Measurements from ENCODE around the gene NKAIN1. TPM values are rescaled to one million over a fixed set of nuclear protein-coding genes. Genes with fewer than 3 reads are reported as not detected.

Gene NKAIN1
- total RNA-seq, 1 experiment from 2014 or later: 0.18 TPM

DNA sequence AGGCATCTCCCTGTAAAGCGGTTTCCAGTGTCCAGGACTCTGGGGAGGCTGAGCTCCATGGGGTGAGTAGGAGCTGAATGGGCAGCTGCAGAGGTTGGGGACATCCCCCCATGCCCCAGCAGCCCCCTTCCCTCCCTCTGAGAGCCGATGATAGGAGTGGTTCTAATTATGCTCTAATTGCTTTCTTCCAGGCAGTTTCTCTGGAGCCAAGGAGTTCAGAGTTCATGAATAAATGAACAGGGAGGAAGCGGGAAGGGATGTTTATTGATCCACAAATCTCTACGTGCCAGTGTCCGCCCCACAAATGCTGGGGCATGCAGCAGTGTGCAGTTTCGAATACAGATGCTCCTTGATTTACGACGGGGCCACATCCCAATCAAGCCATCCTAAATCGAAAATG lies 15.6 kb downstream of the NKAIN1 start:
- Histone ChIP-seq H3K9me2 (replicated peaks; ENCODE audit: low read length) (no peaks in the 10 kb centered on the region), H3K9me3 (ENCODE audit: low read length) (no peaks in the 10 kb centered on the region), H3K27me3 (ENCODE audit: low read length) (peaks cover 7% of the 10 kb centered on the region; the same call in 1 of the 2 replicates), H2AFZ (ENCODE audit: low read length) (no peak overlapping the region), H4K20me1 (ENCODE audit: low read length) (no peaks in the 10 kb centered on the region), H3K4me1 (ENCODE audit: insufficient read depth, low read length) (0 out of 2 replicates have a peak, but pooled peaks cover 3% of the 10 kb centered on the region), H3K79me2 (ENCODE audit: low read length) (no peaks in the 10 kb centered on the region), H3K36me3 (ENCODE audit: low read depth, low read length) (no peaks in the 10 kb centered on the region), H3K9ac (ENCODE audit: low read length) (no peak overlapping the region), H3K27ac (ENCODE audit: low read length) (no peak overlapping the region), H3F3A (ENCODE audit: low read length, unreplicated experiment) (no peaks in the 10 kb centered on the region), H3K4me3 (ENCODE audit: low read length) (no peak overlapping the region), H3K4me2 (ENCODE audit: low read length) (no peak overlapping the region)
- TF ChIP-seq EZH2phosphoT487 (IDR thresholded peaks at IDR 0.05; ENCODE audit: borderline replicate concordance, low read length) (no peak), EZH2 (IDR thresholded peaks at IDR 0.05; ENCODE audit: low read length, unreplicated experiment) (no peak)
- TF ChIP-seq, protein P1, sequence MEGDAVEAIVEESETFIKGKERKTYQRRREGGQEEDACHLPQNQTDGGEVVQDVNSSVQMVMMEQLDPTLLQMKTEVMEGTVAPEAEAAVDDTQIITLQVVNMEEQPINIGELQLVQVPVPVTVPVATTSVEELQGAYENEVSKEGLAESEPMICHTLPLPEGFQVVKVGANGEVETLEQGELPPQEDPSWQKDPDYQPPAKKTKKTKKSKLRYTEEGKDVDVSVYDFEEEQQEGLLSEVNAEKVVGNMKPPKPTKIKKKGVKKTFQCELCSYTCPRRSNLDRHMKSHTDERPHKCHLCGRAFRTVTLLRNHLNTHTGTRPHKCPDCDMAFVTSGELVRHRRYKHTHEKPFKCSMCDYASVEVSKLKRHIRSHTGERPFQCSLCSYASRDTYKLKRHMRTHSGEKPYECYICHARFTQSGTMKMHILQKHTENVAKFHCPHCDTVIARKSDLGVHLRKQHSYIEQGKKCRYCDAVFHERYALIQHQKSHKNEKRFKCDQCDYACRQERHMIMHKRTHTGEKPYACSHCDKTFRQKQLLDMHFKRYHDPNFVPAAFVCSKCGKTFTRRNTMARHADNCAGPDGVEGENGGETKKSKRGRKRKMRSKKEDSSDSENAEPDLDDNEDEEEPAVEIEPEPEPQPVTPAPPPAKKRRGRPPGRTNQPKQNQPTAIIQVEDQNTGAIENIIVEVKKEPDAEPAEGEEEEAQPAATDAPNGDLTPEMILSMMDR (conservative IDR thresholded peaks at IDR 0.05; ENCODE audit: low read depth, low read length): no peak
- no peak for DNase-seq
- no peak for ATAC-seq
- BruUV-seq (replicated peaks): no TSS peak
- CTCF ChIA-PET: no interaction called here
- POLR2A ChIA-PET (ENCODE audit: unreplicated experiment): no interaction called here
- intact Hi-C loops (cut with micrococcal nuclease): no loop called here

DNA sequence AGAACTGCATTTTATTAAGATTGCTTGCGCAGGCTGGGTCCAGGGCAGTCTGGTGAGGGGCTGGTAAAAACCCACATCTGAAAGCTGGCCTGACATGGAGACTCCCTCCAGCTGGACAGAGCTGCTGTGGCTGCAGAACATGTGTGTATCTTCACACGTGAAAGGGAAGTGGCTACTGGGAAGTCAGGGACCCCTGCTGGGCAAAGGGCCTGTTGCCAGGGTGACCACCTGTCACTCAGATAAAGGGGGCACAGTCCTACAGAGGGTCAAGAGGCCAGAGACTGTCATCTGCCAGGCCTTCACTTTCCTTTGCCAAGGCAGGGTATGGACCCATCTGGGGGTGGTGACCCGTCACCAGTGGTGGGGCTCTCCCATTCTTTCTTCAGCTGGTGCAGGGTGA lies 17.5 kb downstream of the NKAIN1 start:
- ChIA-PET CTCF (no interaction called here), POLR2A (ENCODE audit: unreplicated experiment) (no interaction called here)
- Histone ChIP-seq H3K4me3 (ENCODE audit: low read length) (no peak overlapping the region), H3F3A (ENCODE audit: low read length, unreplicated experiment) (no peaks in the 10 kb centered on the region), H3K4me2 (ENCODE audit: low read length) (no peak overlapping the region), H3K27me3 (ENCODE audit: low read length) (peaks cover 7% of the 10 kb centered on the region; the same call in 1 of the 2 replicates), H3K4me1 (ENCODE audit: insufficient read depth, low read length) (no peaks in the 10 kb centered on the region), H4K20me1 (ENCODE audit: low read length) (no peaks in the 10 kb centered on the region), H3K9ac (ENCODE audit: low read length) (no peak overlapping the region), H2AFZ (ENCODE audit: low read length) (no peak overlapping the region), H3K79me2 (ENCODE audit: low read length) (no peaks in the 10 kb centered on the region), H3K9me2 (replicated peaks; ENCODE audit: low read length) (no peaks in the 10 kb centered on the region), H3K36me3 (ENCODE audit: low read depth, low read length) (no peaks in the 10 kb centered on the region), H3K27ac (ENCODE audit: low read length) (no peak overlapping the region), H3K9me3 (ENCODE audit: low read length) (no peaks in the 10 kb centered on the region)
- DNase-seq (no peak), ATAC-seq (no peak)
- no peak for TF ChIP-seq EZH2phosphoT487 (IDR thresholded peaks at IDR 0.05; ENCODE audit: borderline replicate concordance, low read length)
- TF ChIP-seq, protein P1 (conservative IDR thresholded peaks at IDR 0.05; ENCODE audit: low read depth, low read length): no peak
- no peak for TF ChIP-seq EZH2 (IDR thresholded peaks at IDR 0.05; ENCODE audit: low read length, unreplicated experiment)
- intact Hi-C loops (cut with micrococcal nuclease): no loop called here
- BruUV-seq (replicated peaks): no TSS peak

- no peak for DNase-seq
- H3K79me2 ChIP-seq (ENCODE audit: low read length): no peaks in the 10 kb centered on the region
- no peaks in the 10 kb centered on the region for H3K36me3 ChIP-seq (ENCODE audit: low read depth, low read length)
- TF ChIP-seq EZH2 (IDR thresholded peaks at IDR 0.05; ENCODE audit: low read length, unreplicated experiment): no peak
- TF ChIP-seq EZH2phosphoT487 (IDR thresholded peaks at IDR 0.05; ENCODE audit: borderline replicate concordance, low read length): no peak
- TF ChIP-seq, protein P1 (conservative IDR thresholded peaks at IDR 0.05; ENCODE audit: low read depth, low read length): no peak
- H3K9ac ChIP-seq (ENCODE audit: low read length): no peak overlapping the region
- no TSS peak for BruUV-seq (replicated peaks)
- ATAC-seq: no peak
- no peak overlapping the region for H3K27ac ChIP-seq (ENCODE audit: low read length)
- H4K20me1 ChIP-seq (ENCODE audit: low read length): no peaks in the 10 kb centered on the region
- intact Hi-C loops (cut with micrococcal nuclease): no loop called here
- H3K4me2 ChIP-seq (ENCODE audit: low read length): no peak overlapping the region
- H3K9me2 ChIP-seq (replicated peaks; ENCODE audit: low read length): no peaks in the 10 kb centered on the region
- ChIA-PET CTCF (no interaction called here), POLR2A (ENCODE audit: unreplicated experiment) (no interaction called here)
- H3K27me3 ChIP-seq (ENCODE audit: low read length): peaks cover 7% of the 10 kb centered on the region; the same call in 1 of the 2 replicates
- H2AFZ ChIP-seq (ENCODE audit: low read length): no peak overlapping the region
- H3K4me3 ChIP-seq (ENCODE audit: low read length): no peak overlapping the region
- no peaks in the 10 kb centered on the region for H3K9me3 ChIP-seq (ENCODE audit: low read length)
- no peaks in the 10 kb centered on the region for H3K4me1 ChIP-seq (ENCODE audit: insufficient read depth, low read length)
- no peaks in the 10 kb centered on the region for H3F3A ChIP-seq (ENCODE audit: low read length, unreplicated experiment)
These were observed 18.6 kb downstream of the NKAIN1 start for GRCh38 chr1:31221072-31221471.
